ENCODE results near the gene BRAT1.
"Not testable (repeated sequence)": the region's sequence is repeated elsewhere in the genome, so short reads cannot be mapped to it uniquely, and the experiment has no call there.

- not testable (repeated sequence) for TF ChIP-seq CTCF (IDR thresholded peaks at IDR 0.05; ENCODE audit: low read length); EZH2 (IDR thresholded peaks at IDR 0.05; ENCODE audit: borderline replicate concordance, low read length)
Observed at GRCh38 chr7:2533566-2533965, 21.8 kb downstream of the BRAT1 start.
